Inferior parietal cortex (tissue), 1 donor: ENCODE measurements around the gene SLC35G1.

ENCODE experiments used
- DNase-seq: peaks from one replicate; pipeline ENCODE4 v3.0.0-alpha.2; 2016; ENCODE audit errors: extremely low spot score

Gene SLC35G1

DNA sequence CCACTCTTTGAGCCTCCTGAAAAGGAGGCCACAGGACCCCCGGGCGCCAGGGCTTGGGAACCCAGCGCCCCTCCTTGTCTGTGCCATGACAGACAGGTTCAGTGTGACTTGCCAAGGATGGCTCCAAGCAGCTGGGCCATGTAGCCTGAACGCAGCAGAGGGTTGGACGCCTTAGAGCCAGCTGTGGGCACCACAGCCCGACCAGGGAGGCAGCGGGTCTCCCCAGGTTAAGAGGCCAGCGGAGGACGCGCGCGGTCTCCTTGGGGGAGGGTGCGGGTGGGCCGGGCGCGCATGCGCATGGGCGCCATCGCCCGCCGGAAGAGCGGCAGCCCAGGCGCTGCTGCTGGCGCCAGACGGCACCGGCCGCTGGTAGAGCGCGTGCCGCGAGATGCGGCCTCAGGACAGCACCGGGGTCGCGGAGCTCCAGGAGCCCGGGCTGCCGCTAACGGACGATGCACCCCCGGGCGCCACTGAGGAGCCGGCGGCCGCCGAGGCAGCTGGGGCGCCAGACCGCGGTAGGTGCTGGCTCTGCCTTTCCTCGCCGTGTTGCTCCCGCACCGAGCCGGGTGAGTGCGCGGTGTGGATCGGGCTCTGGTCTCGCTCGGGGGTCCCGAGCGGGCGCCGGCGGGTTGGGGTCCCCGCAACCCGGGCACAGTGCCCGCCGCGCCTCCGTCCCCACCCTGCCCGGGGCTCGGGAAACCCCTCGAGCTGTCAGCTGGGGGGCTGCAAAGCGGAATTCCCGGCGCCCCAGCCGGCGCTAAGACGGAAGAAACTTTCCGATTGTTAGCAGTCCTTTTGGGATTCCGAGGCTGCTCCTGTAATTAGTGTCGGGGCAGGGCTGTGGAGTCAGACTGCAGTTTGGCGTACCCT lies at the start of gene SLC35G1:
Gene SLC35G1 (plus strand): TSS at position 333 of the 870 bp plus-strand sequence. CDS start 56 bp downstream, at position 389.
- DNase-seq = peak; percentile 68

GRCh38 chr10:93844979-93845626 lies 48.7 kb upstream of the SLC35G1 start:
- DNase-seq = no peak

- no peak for DNase-seq
These were observed 44.2 kb upstream of the SLC35G1 start for GRCh38 chr10:93849593-93849992.

GRCh38 chr10:93850031-93851015 lies 43.5 kb upstream of the SLC35G1 start:
- no peak for DNase-seq

- no peak for DNase-seq
These were observed 42.6 kb upstream of the SLC35G1 start for GRCh38 chr10:93851169-93851568.

GRCh38 chr10:93852476-93853095 lies 41.2 kb upstream of the SLC35G1 start:
- no peak for DNase-seq

- no peak for DNase-seq
These were observed 38.8 kb upstream of the SLC35G1 start for GRCh38 chr10:93854975-93855374.

DNA sequence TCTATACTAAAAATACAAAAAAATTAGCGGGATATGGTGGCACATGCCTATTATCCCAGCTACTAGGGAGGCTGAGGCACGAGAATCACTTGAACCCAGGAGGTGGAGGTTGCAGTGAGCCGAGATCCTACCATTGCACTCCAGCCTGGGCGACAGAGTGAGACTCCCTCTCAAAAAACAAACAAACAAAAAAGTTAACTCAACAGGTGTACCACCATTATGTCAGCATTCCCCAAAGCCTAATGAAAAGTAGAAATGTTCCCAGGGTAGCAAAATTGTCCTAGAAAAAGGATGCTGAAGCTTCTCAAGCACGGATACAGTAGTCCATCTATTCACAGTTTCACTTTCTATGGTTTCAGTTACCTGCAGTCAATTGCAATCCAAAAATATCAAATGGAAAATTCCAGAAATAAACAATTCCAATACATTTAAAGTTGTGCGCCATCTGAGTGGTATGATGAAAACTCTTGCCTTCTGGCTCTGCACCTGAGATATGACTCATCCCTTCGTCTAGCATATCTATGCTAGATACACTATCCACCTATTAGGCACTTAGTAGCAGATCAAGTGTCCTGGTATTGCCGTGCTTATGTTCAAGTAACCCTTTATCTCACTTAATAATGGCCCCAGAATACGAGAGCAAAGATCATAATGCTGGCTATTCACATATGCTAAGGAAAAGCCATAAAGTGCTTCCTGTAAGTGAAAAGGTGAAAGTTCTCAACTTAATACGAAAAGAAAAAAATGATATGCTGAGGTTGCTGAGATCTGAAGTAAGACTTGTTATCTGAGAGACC lies 37.2 kb upstream of the SLC35G1 start:
- no peak for DNase-seq

DNA sequence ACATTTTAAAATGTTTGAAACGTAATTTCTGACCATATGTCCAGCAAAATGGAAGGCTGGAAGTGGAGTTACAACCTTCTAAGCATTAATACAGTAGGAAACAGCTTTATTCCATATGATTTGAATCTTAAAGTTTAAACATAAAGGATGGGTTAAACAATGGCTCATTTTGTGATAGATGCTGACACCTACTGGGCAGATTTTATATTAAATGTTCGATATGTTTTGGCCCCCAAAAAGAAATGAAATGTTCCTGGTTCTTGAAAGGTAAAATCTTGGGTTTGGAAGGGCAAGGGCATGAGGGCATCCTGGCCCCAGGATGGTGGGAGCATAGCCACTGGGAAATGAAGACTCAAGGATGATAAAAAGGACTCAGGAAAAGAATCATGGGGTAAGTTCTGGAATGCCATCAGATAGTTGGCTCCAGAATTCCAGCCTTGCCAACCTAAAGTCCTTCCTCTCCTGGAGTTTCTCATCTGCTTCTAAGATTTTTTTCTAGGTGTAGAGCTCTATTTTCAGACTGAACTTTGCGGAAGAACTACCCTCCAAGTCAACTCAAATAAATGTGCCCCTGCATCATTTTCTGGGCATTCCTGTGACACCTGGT lies 34.6 kb upstream of the SLC35G1 start:
- DNase-seq = peak; percentile 38

DNA sequence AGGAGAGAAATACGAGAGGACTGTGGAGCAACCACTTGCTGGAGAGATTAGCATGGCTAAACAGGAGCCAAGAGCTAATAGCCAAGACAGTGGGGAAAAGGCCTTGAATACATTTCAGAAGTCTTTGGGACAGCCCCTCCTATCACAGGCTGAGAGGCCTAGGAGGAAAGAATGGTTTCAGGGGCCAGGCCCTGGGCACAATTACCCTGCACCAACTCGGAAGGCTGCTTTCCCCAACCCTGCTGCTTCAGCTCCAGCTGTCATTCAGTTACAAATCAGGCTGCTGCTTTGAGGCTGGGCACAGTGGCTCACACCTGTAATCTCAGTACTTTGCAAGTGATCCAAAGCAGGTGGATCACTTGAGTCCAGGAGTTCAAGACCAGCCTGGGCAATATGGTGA lies 32.0 kb upstream of the SLC35G1 start:
- DNase-seq = no peak

GRCh38 chr10:93865794-93866425 lies 27.9 kb upstream of the SLC35G1 start:
- no peak for DNase-seq

- DNase-seq = no peak
These were observed 26.3 kb upstream of the SLC35G1 start for GRCh38 chr10:93867525-93867924.

DNA sequence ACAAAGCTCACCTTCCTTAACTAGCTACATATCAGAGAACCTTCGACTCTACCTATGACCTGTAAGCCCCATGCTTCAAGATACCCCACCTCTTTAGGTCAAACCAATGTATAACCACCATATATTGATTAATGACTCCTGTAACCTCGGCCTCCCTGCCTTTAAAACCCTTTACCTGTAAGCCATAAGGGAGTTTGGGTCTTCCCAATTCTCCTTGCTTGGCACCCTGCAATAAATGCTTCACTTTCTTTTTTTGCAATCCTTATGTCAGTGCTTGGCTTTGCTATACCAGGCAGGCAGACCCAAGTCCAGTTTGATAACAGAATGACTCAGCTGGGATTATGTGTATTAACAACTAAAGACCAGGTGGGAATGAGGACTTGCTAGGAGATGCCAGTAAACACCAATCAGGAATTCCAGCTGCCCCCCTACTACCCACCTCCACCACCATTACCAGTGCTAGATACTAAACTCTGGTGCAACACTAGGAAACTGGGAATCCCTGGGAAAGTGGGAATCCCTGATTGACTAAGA lies 22.0 kb upstream of the SLC35G1 start:
- no peak for DNase-seq

GRCh38 chr10:93872375-93873158 lies 21.2 kb upstream of the SLC35G1 start:
- DNase-seq = no peak

GRCh38 chr10:93873420-93874115 lies 20.2 kb upstream of the SLC35G1 start:
- DNase-seq = no peak

GRCh38 chr10:93874309-93875031 lies 19.3 kb upstream of the SLC35G1 start:
- DNase-seq = no peak

- DNase-seq = no peak
These were observed 18.8 kb upstream of the SLC35G1 start for GRCh38 chr10:93875032-93875358.
